GM12873 (cell line): Measurements from ENCODE around the gene ZNF705A.

ENCODE experiments used
- CTCF ChIP-seq: IDR thresholded peaks from 2 replicates; pipeline ENCODE4 v1.5.1; 2012; ENCODE audit warnings: low read depth, mild to moderate bottlenecking, moderate library complexity, low read length, control low read depth; ENCODE audit not compliant: insufficient read depth; ENCODE audit errors: missing control alignments

The ZNF705A gene

GRCh38 chr12:8156845-8157244 lies at the start of gene ZNF705A:
ZNF705A (plus strand) TSS chr12:8157015; CDS start chr12:8172626, 15,611 bp downstream.
- no peak for TF ChIP-seq CTCF

GRCh38 chr12:8108808-8109398 lies 47.9 kb upstream of the ZNF705A start:
- TF ChIP-seq CTCF = peak; percentile 89

- TF ChIP-seq CTCF = no peak
Observed at GRCh38 chr12:8120072-8120713, 36.6 kb upstream of the ZNF705A start.

- TF ChIP-seq CTCF = no peak
Observed at GRCh38 chr12:8123124-8123912, 33.5 kb upstream of the ZNF705A start, which contains the start of gene CLEC4A. CLEC4A (plus strand) TSS chr12:8123617; CDS start chr12:8123879, 262 bp downstream.

GRCh38 chr12:8127138-8127537 lies 29.7 kb upstream of the ZNF705A start:
- no peak for TF ChIP-seq CTCF

GRCh38 chr12:8143261-8143660 lies 13.6 kb upstream of the ZNF705A start:
- no peak for TF ChIP-seq CTCF
